IMR-90 (cell line): ENCODE measurements around the gene DNAH17. TPM values are rescaled to one million over a fixed set of nuclear protein-coding genes. Genes with fewer than 3 reads are reported as not detected.
A peak's percentile ranks its signal among the peaks of the same experiment; 100 is the strongest.

Experiments
- ATAC-seq: fragments of 200-7000 bp; cut with Tn5 transposase; 2 replicates; pipeline ENCODE4 v1.9.1; 2020; ENCODE audit warnings: low read depth, mild to moderate bottlenecking, moderate library complexity
- BruUV-seq: library from RNA; stranded (reverse); fragments of 400-500 nt; replicated peaks from 2 replicates; lab custom pipeline; 2021; lab: Mats Ljungman, UMichigan
- CTCF ChIA-PET: fragments of 300-600 bp; formaldehyde crosslinking; extraction: SDS; loops from one replicate; lab custom pipeline; 2021; ENCODE audit warnings: antibody characterized with exemption; lab: Yijun Ruan, JAX
- POLR2A ChIA-PET: fragments of 300-600 bp; sonication (Branson Sonifier 250); formaldehyde crosslinking; loops from one replicate; lab custom pipeline; 2022; ENCODE audit warnings: antibody characterized with exemption; ENCODE audit not compliant: unreplicated experiment; lab: Charles Lee
- DNase-seq: peaks from one replicate; pipeline ENCODE4 v3.0.0; 2013
- H2AFZ ChIP-seq: replicated peaks from 2 replicates; pipeline ENCODE3; 2013; ENCODE audit warnings: low read length, mild to moderate bottlenecking; ENCODE audit not compliant: poor library complexity
- H2AK5ac ChIP-seq: 2 replicates; pipeline ENCODE4 v1.6.1; 2013; ENCODE audit warnings: low read depth, low read length, inconsistent platforms
- H2AK9ac ChIP-seq: replicated peaks from 2 replicates; pipeline ENCODE3; 2013; ENCODE audit warnings: mild to moderate bottlenecking, low read depth, low read length, moderate library complexity; ENCODE audit not compliant: poor library complexity
- H2BK120ac ChIP-seq: 2 replicates; pipeline ENCODE4 v1.6.1; 2013; ENCODE audit warnings: low read depth, low read length, inconsistent platforms
- H2BK15ac ChIP-seq: 3 replicates; pipeline ENCODE4 v1.6.1; 2013; ENCODE audit warnings: low read depth, low read length, inconsistent platforms
- H2BK20ac ChIP-seq: 2 replicates; pipeline ENCODE4 v1.6.1; 2013; ENCODE audit warnings: low read depth, mild to moderate bottlenecking, inconsistent platforms, low read length, moderate library complexity
- H2BK5ac ChIP-seq: 2 replicates; pipeline ENCODE4 v1.6.1; 2013; ENCODE audit warnings: mild to moderate bottlenecking, low read depth, low read length, inconsistent platforms; ENCODE audit not compliant: poor library complexity, severe bottlenecking
- H3K14ac ChIP-seq: replicated peaks from 2 replicates; pipeline ENCODE4 v1.6.1; 2013; ENCODE audit warnings: low read depth, low read length, inconsistent platforms
- H3K18ac ChIP-seq: 2 replicates; pipeline ENCODE4 v1.6.1; 2013; ENCODE audit warnings: low read depth, low read length, control low read depth
- H3K23ac ChIP-seq: 2 replicates; pipeline ENCODE4 v1.6.1; 2013; ENCODE audit warnings: low read depth, low read length, inconsistent platforms
- H3K27ac ChIP-seq: 2 replicates; pipeline ENCODE4 v1.5.1; 2013; ENCODE audit warnings: mild to moderate bottlenecking, control low read depth, low read length; ENCODE audit not compliant: insufficient read depth
- H3K27me3 ChIP-seq: 2 replicates; pipeline ENCODE4 v1.6.1; 2013; ENCODE audit warnings: low read length; ENCODE audit not compliant: control insufficient read depth, insufficient read depth
- H3K36me3 ChIP-seq: 2 replicates; pipeline ENCODE4 v1.6.1; 2013; ENCODE audit warnings: low read length, mixed read lengths; ENCODE audit not compliant: control insufficient read depth, insufficient read depth
- H3K4ac ChIP-seq: 2 replicates; pipeline ENCODE4 v1.6.1; 2013; ENCODE audit warnings: low read depth, low read length, inconsistent platforms
- H3K4me1 ChIP-seq: 2 replicates; pipeline ENCODE4 v1.6.1; 2013; ENCODE audit warnings: low read length, mixed read lengths; ENCODE audit not compliant: control insufficient read depth, insufficient read depth
- H3K4me2 ChIP-seq: 2 replicates; pipeline ENCODE4 v1.6.1; 2013; ENCODE audit warnings: low read depth, mild to moderate bottlenecking, control low read depth, low read length, moderate library complexity
- H3K4me3 ChIP-seq: 2 replicates; pipeline ENCODE4 v1.5.1; 2013; ENCODE audit warnings: low read depth, mild to moderate bottlenecking, control low read depth, low read length, moderate library complexity; ENCODE audit not compliant: insufficient read depth
- H3K56ac ChIP-seq: 2 replicates; pipeline ENCODE4 v1.6.1; 2013; ENCODE audit warnings: low read length, inconsistent platforms; ENCODE audit not compliant: insufficient read depth; ENCODE audit errors: extremely low read depth
- H3K79me1 ChIP-seq, 2 experiments: 2 replicates each; pipeline ENCODE4 v1.6.1; 2013; ENCODE audit warnings: low read length in 2 of 2, inconsistent platforms in 1 of 2, low read depth in 1 of 2
- H3K9ac ChIP-seq: 2 replicates; pipeline ENCODE4 v1.6.1; 2013; ENCODE audit warnings: low read depth, low read length, control low read depth
- H3K9me1 ChIP-seq: 2 replicates; pipeline ENCODE4 v1.6.1; 2013; ENCODE audit warnings: low read length, inconsistent platforms; ENCODE audit not compliant: insufficient read depth
- H3K9me3 ChIP-seq: 2 replicates; pipeline ENCODE4 v1.6.1; 2013; ENCODE audit warnings: low read length; ENCODE audit not compliant: control insufficient read depth, insufficient read depth
- H4K20me1 ChIP-seq: 2 replicates; pipeline ENCODE4 v1.6.1; 2013; ENCODE audit warnings: low read length, inconsistent platforms; ENCODE audit not compliant: insufficient read depth
- H4K5ac ChIP-seq: 2 replicates; pipeline ENCODE4 v1.6.1; 2013; ENCODE audit warnings: mild to moderate bottlenecking, low read depth, low read length, control low read depth
- H4K8ac ChIP-seq, 2 experiments: 2 replicates each; pipeline ENCODE4 v1.6.1; 2013; ENCODE audit warnings: low read depth in 2 of 2, low read length in 2 of 2, control low read depth in 1 of 2, inconsistent platforms in 1 of 2
- H4K91ac ChIP-seq: 2 replicates; pipeline ENCODE4 v1.6.1; 2013; ENCODE audit warnings: low read depth, low read length, inconsistent platforms; ENCODE audit not compliant: insufficient read depth
- BHLHE40 ChIP-seq: fragments of 150-350 bp; IDR thresholded peaks from 2 replicates; pipeline ENCODE4 v1.6.1; 2016; ENCODE audit warnings: mild to moderate bottlenecking, low read depth, low read length
- CHD1 ChIP-seq: IDR thresholded peaks from 2 replicates; pipeline ENCODE4 v1.6.1; 2012; ENCODE audit warnings: low read depth, low read length, improper control_type of control experiment
- FOS ChIP-seq: fragments of 150-350 bp; IDR thresholded peaks from 2 replicates; pipeline ENCODE4 v1.6.1; 2016; ENCODE audit warnings: low read depth, low read length
- MAFK ChIP-seq: IDR thresholded peaks from 2 replicates; pipeline ENCODE4 v1.6.1; 2012; ENCODE audit warnings: low read depth, low read length, improper control_type of control experiment
- MAZ ChIP-seq: IDR thresholded peaks from 2 replicates; pipeline ENCODE4 v1.6.1; 2012; ENCODE audit warnings: low read depth, mild to moderate bottlenecking, low read length, improper control_type of control experiment, moderate library complexity, borderline replicate concordance
- MXI1 ChIP-seq: IDR thresholded peaks from 2 replicates; pipeline ENCODE4 v1.6.1; 2012; ENCODE audit warnings: low read depth, mild to moderate bottlenecking, low read length, moderate library complexity, borderline replicate concordance
- NFE2L2 ChIP-seq: fragments of 150-350 bp; IDR thresholded peaks from 2 replicates; pipeline ENCODE4 v1.6.1; 2016; ENCODE audit warnings: low read depth, mild to moderate bottlenecking, low read length
- POLR2A ChIP-seq: IDR thresholded peaks from 2 replicates; pipeline ENCODE4 v1.6.1; 2012; ENCODE audit warnings: mild to moderate bottlenecking, low read depth, low read length
- RAD21 ChIP-seq: IDR thresholded peaks from 2 replicates; pipeline ENCODE4 v1.6.1; 2012; ENCODE audit warnings: low read length, improper control_type of control experiment
- RCOR1 ChIP-seq: IDR thresholded peaks from 2 replicates; pipeline ENCODE4 v1.6.1; 2012; ENCODE audit warnings: mild to moderate bottlenecking, low read length, improper control_type of control experiment; ENCODE audit not compliant: insufficient replicate concordance
- SMC3 ChIP-seq: fragments of 150-350 bp; IDR thresholded peaks from 2 replicates; pipeline ENCODE4 v1.6.1; 2016; ENCODE audit warnings: low read depth, mild to moderate bottlenecking, antibody characterized with exemption, low read length, moderate library complexity
- WGBS, 2 experiments: methylation state at CpG; one replicate each; pipeline versions ENCODE4 v1.1.5 to v1.1.7; 2013; ENCODE audit warnings: missing lambda C conversion rate in 2 of 2; ENCODE audit not compliant: insufficient read length in 1 of 2; ENCODE audit errors: extremely low coverage in 2 of 2; 5-methylcytosine and 5-hydroxymethylcytosine counted together
- dilution Hi-C: fragments of 300-500 bp; cut with HindIII; formaldehyde crosslinking; loops from one replicate; pipeline ENCODE4 v1.14.3; 2018; ENCODE audit warnings: low sequenced_read_pairs; ENCODE audit not compliant: unreplicated experiment
- in situ Hi-C: fragments of 300-500 bp; cut with MboI; formaldehyde crosslinking; loops from 3 replicates; pipeline ENCODE4 v1.14.3; 2019; ENCODE audit warnings: low sequenced_read_pairs, inconsistent platforms, mixed read lengths
- intact Hi-C: fragments of 100-400 bp; cut with micrococcal nuclease; formaldehyde crosslinking; loops from 2 replicates; pipeline ENCODE4 v1.10.0; 2022
- polyA plus RNA-seq, 3 experiments: library from polyadenylated mRNA; depleted of rRNA; stranded (reverse); fragments of >200 nt; gene quantifications; 2 replicates each; pipeline ENCODE4 v1.2.3, GENCODE V29; 2012; ENCODE audit warnings: low replicate concordance in 1 of 3
- total RNA-seq: library from RNA; depleted of rRNA; stranded (reverse); fragments of >200 nt; gene quantifications from 2 replicates; pipeline ENCODE4 v1.2.3, GENCODE V29; 2012
- TF ChIP-seq, protein P1 (sequence below): fragments of 150-350 bp; IDR thresholded peaks from 2 replicates; pipeline ENCODE4 v1.6.1; 2016; ENCODE audit warnings: low read depth, mild to moderate bottlenecking, low read length, moderate library complexity, borderline replicate concordance
- TF ChIP-seq, protein P2 (sequence below): conservative IDR thresholded peaks from 2 replicates; pipeline ENCODE4 v1.5.1; 2012; ENCODE audit warnings: mild to moderate bottlenecking, low read depth, low read length, improper control_type of control experiment

DNAH17 gene
- total and polyA plus RNA-seq, 2 of the 4 experiments (the other 2 are of a cell fraction), result not detected

DNA sequence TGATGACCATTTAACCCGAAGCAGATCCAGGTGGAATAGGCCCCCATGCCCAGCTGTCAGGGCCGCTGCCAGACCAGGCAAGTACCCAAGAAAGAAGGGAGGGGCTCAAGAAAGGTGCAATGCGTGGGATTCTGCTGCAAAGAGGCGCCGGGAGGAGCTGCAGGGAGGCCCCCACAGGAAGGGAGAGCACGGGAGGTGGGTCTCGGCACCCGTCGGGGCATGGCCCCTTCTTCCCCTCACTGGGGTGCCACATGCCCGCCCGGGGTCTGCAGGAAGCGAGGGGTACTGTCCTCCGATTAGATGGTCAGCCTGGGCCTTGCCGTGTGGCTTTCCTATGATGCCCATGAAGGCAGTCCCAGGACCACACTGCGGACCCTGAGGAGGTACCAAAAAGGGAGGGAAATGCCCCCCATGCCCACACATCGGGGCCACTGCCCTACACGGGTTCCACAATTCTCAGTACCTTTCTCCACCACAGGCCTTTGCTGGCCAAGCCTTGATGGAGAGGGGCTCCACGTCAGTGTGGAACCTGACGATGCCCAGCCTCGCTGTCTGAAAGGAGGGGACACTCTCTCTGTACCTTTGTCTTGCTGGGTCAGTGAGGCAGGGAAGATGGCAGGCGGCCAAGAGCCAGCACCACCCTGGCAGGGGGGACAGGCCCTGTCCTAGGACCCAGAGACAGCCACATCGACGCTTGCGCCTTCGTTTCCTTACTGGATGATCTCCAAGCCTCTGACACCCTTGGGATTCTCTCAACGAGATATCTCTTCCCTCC is 45.5 kb upstream of the DNAH17 start (continued):
- no peak for TF ChIP-seq MAFK

DNA sequence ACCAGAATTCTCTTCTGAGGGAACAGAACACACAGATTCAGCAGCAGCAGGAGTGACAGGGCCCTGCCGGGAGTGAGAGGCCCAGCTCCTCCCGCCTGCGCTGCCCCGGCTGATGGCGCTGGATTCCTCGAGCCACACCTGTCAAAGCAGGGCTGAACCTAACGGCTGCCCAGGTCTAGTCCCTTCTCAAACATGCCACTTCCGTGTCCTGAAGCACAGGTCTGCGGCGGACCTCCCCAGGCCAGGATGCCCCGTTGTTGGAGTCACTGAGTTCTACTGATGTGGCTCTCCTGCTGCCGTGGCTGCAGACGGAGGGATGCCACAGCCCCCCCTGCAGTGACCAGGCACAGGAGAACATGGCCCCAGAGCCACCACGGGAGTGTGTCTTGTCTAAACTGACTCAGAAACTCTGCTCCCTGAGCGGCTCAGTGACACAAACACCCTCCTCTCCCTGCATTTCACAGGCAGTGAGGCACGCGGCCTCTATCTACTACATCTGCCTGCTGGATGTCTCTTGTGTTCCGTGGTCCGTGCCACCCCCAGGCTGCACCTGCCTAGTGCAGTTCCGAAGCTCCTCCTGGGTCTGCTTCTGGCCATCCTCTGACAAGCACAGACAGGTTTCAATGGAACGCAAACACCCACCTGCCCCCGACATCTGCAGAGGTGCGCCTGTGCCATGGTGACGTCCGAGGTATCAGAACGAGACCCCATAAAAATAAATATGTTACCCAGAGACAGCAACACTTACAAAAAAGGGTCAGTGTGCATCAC is 44.7 kb upstream of the DNAH17 start:
- CTCF ChIA-PET, result no interaction called here
- H3K27ac ChIP-seq, result no peak overlapping the region
- no peak for TF ChIP-seq POLR2A
- no peak for TF ChIP-seq SMC3
- TF ChIP-seq BHLHE40, result no peak
- TF ChIP-seq, protein P1, sequence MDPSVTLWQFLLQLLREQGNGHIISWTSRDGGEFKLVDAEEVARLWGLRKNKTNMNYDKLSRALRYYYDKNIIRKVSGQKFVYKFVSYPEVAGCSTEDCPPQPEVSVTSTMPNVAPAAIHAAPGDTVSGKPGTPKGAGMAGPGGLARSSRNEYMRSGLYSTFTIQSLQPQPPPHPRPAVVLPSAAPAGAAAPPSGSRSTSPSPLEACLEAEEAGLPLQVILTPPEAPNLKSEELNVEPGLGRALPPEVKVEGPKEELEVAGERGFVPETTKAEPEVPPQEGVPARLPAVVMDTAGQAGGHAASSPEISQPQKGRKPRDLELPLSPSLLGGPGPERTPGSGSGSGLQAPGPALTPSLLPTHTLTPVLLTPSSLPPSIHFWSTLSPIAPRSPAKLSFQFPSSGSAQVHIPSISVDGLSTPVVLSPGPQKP, result no peak
- TF ChIP-seq NFE2L2, result no peak
- no peak for TF ChIP-seq MXI1
- TF ChIP-seq, protein P2, sequence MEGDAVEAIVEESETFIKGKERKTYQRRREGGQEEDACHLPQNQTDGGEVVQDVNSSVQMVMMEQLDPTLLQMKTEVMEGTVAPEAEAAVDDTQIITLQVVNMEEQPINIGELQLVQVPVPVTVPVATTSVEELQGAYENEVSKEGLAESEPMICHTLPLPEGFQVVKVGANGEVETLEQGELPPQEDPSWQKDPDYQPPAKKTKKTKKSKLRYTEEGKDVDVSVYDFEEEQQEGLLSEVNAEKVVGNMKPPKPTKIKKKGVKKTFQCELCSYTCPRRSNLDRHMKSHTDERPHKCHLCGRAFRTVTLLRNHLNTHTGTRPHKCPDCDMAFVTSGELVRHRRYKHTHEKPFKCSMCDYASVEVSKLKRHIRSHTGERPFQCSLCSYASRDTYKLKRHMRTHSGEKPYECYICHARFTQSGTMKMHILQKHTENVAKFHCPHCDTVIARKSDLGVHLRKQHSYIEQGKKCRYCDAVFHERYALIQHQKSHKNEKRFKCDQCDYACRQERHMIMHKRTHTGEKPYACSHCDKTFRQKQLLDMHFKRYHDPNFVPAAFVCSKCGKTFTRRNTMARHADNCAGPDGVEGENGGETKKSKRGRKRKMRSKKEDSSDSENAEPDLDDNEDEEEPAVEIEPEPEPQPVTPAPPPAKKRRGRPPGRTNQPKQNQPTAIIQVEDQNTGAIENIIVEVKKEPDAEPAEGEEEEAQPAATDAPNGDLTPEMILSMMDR, result no peak
- no peak for TF ChIP-seq MAZ
- TF ChIP-seq MAFK, result no peak
- TF ChIP-seq RAD21, result no peak
- TF ChIP-seq FOS, result no peak
- TF ChIP-seq CHD1, result no peak
- TF ChIP-seq RCOR1, result no peak

More for the DNA sequence above, 44.7 kb upstream of the DNAH17 start:
- Histone ChIP-seq H3K4me3 (no peak overlapping the region), H3K9ac (no peak overlapping the region), H3K27me3 (no peaks in the 10 kb centered on the region; the same call in 1 of the 2 replicates), H2BK5ac (no peak overlapping the region), H2AK5ac (no peak overlapping the region), H3K79me1 (no peaks in the 10 kb centered on the region), H3K4me2 (no peak overlapping the region), H4K91ac (no peak overlapping the region), H3K9me3 (no peaks in the 10 kb centered on the region), H3K18ac (no peak overlapping the region), H3K14ac (no peak overlapping the region), H3K4ac (no peak overlapping the region), H3K4me1 (peaks cover 9% of the 10 kb centered on the region), H3K9me1 (no peaks in the 10 kb centered on the region; the same call in 1 of the 2 replicates), H4K8ac (no peak overlapping the region), H3K23ac (no peak overlapping the region), H2BK20ac (no peak overlapping the region), H2BK15ac (no peak overlapping the region), H4K5ac (no peak overlapping the region), H3K56ac (no peak overlapping the region), H3K36me3 (no peaks in the 10 kb centered on the region), H2AK9ac (peak overlapping the region; percentile 51), H2AFZ (no peak overlapping the region), H4K20me1 (no peaks in the 10 kb centered on the region), H2BK120ac (no peak overlapping the region)
- no peak for DNase-seq
- WGBS, 2 experiments, result 96% methylated on average over 8 of the region's 26 CpGs; no CpG with 5 or more reads in 1 of the 2 experiments
- POLR2A ChIA-PET, result no interaction called here
- in situ Hi-C loops, result no loop called here
- ATAC-seq, result no peak
- dilution Hi-C loops, result no loop called here
- intact Hi-C loops, result no loop called here
- no TSS peak for BruUV-seq
